NB4 (cell line): ENCODE results near the gene FAM174A.

ENCODE experiments used
- DNase-seq: peaks from one replicate; pipeline ENCODE4 v3.0.0; 2010; ENCODE audit warnings: low read depth
- H3K4me3 ChIP-seq: one replicate; pipeline ENCODE4 v1.5.1; 2011; ENCODE audit warnings: mild to moderate bottlenecking, low read depth, low read length, moderate library complexity
- MYC ChIP-seq: IDR thresholded peaks from 2 replicates; pipeline ENCODE4 v1.6.1; 2011; ENCODE audit warnings: low read depth, low read length
- POLR2A ChIP-seq: IDR thresholded peaks from 2 replicates; pipeline ENCODE4 v1.6.1; 2011; ENCODE audit warnings: mild to moderate bottlenecking; ENCODE audit not compliant: insufficient read length; ENCODE audit errors: extremely low read depth
- TF ChIP-seq, protein P1 (sequence below): IDR thresholded peaks from 2 replicates; pipeline ENCODE4 v1.6.1; 2011; ENCODE audit warnings: low read depth, low read length
- TF ChIP-seq, protein P2 (sequence below): IDR thresholded peaks from one replicate; pipeline ENCODE4 v1.5.1; 2012; ENCODE audit warnings: low read depth, low read length

FAM174A gene

DNA sequence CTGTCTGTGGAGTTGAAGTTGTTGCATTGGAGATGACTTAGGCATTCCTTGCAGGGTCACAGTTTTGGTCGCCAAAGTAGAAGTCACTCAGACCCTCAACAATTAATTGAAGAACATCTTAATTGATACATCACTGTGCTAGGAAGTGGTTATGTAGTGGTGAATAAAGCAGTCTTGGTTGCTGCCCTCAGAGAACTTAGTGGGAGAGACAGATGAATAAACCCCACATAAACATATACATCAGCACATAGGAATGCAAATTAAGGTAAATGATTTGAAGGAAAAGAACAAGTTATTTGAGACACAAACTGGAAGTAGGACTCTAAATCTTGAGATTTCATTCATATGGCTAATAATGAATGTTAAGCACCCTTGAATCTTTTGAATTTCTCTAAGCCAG is 25.7 kb downstream of the FAM174A start:
- no peak for TF ChIP-seq MYC
- TF ChIP-seq, protein P1, sequence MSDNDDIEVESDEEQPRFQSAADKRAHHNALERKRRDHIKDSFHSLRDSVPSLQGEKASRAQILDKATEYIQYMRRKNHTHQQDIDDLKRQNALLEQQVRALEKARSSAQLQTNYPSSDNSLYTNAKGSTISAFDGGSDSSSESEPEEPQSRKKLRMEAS, result no peak
- no peak for TF ChIP-seq POLR2A
- TF ChIP-seq, protein P2, sequence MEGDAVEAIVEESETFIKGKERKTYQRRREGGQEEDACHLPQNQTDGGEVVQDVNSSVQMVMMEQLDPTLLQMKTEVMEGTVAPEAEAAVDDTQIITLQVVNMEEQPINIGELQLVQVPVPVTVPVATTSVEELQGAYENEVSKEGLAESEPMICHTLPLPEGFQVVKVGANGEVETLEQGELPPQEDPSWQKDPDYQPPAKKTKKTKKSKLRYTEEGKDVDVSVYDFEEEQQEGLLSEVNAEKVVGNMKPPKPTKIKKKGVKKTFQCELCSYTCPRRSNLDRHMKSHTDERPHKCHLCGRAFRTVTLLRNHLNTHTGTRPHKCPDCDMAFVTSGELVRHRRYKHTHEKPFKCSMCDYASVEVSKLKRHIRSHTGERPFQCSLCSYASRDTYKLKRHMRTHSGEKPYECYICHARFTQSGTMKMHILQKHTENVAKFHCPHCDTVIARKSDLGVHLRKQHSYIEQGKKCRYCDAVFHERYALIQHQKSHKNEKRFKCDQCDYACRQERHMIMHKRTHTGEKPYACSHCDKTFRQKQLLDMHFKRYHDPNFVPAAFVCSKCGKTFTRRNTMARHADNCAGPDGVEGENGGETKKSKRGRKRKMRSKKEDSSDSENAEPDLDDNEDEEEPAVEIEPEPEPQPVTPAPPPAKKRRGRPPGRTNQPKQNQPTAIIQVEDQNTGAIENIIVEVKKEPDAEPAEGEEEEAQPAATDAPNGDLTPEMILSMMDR, result no peak
- no peak for DNase-seq
- H3K4me3 ChIP-seq, result no peak overlapping the region

DNA sequence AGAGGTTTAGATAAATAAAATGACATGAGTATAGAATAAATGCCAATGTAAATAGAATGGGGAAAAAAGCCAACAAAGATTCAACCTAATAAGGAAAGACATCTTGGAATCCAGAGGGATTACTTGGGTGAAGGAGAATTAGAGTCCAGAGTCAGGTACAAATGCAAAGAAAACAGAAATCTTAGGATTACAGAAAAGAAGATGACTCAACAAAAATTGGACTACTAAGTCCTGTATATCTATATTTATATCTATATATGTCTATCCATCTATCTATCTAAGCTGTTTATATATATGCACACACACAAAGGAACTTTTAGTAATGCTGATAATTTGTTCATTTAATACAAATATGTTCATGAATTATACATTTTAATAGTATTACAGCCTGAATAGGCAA is 27.6 kb downstream of the FAM174A start:
- TF ChIP-seq, protein P2, result no peak
- TF ChIP-seq, protein P1, result no peak
- TF ChIP-seq MYC (no peak), POLR2A (no peak)
- H3K4me3 ChIP-seq, result no peak overlapping the region
- DNase-seq, result no peak

DNA sequence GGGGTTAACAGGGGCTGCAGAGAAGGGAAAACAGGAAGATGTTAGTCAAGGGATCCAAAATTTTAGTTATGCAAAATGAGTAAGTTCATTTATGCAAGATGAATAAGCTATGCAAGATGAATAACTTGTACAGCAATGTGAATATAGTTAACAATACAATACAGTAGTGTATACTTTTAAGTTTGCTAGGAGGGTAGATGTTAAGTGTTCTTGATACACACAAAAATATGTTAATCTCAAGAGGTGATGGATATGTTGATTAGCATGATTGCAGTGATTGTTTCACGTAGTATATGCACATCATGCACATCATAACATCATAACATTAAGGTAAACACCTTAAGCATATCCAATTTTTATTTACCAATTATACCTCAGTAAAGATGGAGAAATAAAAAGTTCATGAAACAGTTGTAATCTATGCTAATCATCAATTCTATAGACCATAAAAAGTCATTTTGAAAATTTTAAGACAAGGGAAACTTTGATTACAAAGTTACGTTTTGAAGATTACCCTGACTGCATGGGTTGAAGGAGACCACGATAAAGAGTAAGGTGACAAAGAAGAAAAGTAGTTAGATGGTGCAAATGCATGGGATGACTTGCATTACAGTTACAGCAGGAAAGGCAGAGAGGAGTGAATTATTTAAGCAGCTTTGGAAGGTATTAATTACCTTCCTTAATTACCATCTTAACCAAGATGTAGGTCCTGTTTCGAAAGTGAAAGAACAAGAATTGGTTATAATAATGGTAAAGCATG is 31.4 kb downstream of the FAM174A start:
- H3K4me3 ChIP-seq, result no peak overlapping the region
- TF ChIP-seq, protein P2, result no peak
- TF ChIP-seq POLR2A (no peak), MYC (no peak)
- TF ChIP-seq, protein P1, result no peak
- DNase-seq, result no peak

DNA sequence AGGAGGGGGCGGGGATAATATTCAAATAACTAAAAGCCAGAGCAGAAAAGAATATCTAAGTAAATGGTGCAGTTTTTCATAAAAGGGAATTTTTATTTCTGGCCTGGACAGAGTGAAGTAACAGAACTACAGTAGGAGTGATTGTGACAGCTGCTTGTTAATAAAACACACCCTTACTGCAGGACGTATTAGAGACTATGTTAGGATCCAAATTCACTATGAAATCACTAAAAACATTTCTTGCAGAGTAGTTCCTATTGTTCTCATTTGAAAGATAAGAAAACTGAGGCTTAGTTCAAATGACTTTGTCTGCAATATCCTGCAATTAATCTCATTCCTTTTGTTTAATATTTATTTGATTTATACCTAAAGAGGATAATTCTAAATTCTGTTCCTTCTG is 39.5 kb downstream of the FAM174A start:
- no peak for DNase-seq
- no peak overlapping the region for H3K4me3 ChIP-seq
- TF ChIP-seq, protein P2, result no peak
- TF ChIP-seq POLR2A (no peak), MYC (no peak)
- TF ChIP-seq, protein P1, result no peak

DNA sequence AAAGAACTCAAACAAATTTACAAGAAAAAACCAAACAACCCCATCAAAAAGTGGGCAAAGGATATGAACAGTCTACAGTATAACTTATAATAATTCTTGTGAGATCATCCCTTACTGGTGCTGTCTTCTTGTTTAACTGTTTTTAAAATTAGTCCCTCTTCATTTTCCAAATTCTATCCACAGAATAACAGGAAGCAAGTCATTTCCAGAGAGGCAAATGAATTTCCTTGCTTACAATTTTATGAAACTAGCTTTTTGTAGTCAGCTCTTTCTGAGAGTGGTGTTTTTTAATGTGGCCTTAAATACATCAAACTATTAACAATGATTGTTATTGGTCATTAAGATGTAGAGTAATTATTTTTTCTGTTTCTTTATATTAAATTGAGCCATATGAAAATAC is 40.6 kb downstream of the FAM174A start:
- TF ChIP-seq POLR2A, result no peak
- TF ChIP-seq, protein P1, result no peak
- no peak for TF ChIP-seq MYC
- TF ChIP-seq, protein P2, result no peak
- DNase-seq, result no peak
- H3K4me3 ChIP-seq, result no peak overlapping the region
